Measurements from ENCODE around the gene RBMS2.

Gene RBMS2

DNA sequence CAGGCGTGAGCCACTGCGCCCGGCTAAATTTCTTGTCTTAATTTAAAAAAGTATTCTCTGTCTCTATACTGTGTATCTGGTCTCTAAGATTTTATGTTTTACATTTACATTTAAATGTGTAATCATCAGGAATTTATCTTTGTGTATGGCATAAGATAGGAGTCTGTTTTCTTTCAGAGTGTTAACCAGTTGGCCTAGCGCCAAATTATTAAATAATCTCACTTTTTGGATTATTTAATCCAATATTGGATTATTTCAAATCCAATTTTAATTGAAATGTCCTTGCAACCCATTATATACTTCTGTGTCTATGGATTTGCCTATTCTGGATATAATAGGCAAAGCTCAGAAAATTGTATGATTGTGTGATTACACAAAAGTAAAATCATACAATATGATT is 63.5 kb downstream of the RBMS2 start:
- no peak overlapping the region for H3K4me3 ChIP-seq (ENCODE audit: low read depth, low read length)
- TF ChIP-seq, protein P1, sequence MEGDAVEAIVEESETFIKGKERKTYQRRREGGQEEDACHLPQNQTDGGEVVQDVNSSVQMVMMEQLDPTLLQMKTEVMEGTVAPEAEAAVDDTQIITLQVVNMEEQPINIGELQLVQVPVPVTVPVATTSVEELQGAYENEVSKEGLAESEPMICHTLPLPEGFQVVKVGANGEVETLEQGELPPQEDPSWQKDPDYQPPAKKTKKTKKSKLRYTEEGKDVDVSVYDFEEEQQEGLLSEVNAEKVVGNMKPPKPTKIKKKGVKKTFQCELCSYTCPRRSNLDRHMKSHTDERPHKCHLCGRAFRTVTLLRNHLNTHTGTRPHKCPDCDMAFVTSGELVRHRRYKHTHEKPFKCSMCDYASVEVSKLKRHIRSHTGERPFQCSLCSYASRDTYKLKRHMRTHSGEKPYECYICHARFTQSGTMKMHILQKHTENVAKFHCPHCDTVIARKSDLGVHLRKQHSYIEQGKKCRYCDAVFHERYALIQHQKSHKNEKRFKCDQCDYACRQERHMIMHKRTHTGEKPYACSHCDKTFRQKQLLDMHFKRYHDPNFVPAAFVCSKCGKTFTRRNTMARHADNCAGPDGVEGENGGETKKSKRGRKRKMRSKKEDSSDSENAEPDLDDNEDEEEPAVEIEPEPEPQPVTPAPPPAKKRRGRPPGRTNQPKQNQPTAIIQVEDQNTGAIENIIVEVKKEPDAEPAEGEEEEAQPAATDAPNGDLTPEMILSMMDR (IDR thresholded peaks at IDR 0.05; ENCODE audit: insufficient read depth, low read depth, low read length, missing control alignments): no peak
- DNase-seq (ENCODE audit: low read depth): no peak

DNA sequence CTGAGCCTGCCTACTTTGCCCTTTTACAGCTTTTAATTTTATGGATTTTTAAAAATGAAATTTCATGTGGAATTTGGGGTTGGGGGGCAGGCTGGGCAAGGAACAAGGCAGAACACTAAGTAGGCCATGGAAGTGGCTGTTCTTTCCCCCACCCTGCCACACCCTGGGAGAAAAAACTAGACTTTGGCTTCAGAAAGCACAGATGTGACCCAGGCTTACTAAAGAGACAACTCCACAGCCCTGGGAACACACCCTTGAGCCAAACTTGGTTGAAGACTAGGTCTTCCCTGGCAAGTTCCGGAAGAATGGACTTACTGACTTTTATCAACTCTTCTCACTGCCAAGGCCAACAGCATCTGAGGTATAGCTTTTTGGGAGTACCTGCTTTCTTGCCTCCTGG is 68.2 kb downstream of the RBMS2 start:
- TF ChIP-seq, protein P1 (IDR thresholded peaks at IDR 0.05; ENCODE audit: insufficient read depth, low read depth, low read length, missing control alignments): no peak
- H3K4me3 ChIP-seq (ENCODE audit: low read depth, low read length): no peak overlapping the region
- DNase-seq (ENCODE audit: low read depth): no peak

DNA sequence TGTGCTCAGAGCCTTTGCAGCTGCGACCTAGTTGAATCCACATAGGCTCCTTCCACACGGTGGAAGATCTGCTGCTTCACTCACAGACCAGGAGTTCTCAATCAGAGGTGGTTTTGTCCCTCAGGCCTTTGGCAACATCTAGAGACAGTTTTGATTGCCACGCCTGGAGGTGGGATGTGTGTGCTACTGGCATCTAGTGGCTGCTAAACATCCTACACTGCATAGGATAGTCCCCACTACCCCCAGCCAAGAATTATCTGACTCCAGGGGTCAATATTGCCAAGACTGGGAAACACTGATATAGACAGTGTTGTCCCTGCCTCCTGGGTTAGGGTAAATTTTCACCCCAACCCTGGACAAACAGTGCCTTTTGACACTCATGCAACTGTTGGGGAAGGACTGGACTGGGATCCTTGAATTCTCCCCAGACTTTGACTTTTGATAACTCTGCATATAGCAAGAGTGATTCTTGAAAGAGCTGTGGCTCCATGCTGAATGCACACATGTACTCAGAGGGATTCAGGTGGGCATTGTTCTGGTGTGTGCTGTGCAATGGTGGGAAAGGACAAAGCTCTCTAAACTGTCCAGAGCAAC is 68.7 kb downstream of the RBMS2 start:
- H3K4me3 ChIP-seq (ENCODE audit: low read depth, low read length): no peak overlapping the region
- DNase-seq (ENCODE audit: low read depth): peak; percentile 63
- TF ChIP-seq, protein P1 (IDR thresholded peaks at IDR 0.05; ENCODE audit: insufficient read depth, low read depth, low read length, missing control alignments): peak; percentile 64

DNA sequence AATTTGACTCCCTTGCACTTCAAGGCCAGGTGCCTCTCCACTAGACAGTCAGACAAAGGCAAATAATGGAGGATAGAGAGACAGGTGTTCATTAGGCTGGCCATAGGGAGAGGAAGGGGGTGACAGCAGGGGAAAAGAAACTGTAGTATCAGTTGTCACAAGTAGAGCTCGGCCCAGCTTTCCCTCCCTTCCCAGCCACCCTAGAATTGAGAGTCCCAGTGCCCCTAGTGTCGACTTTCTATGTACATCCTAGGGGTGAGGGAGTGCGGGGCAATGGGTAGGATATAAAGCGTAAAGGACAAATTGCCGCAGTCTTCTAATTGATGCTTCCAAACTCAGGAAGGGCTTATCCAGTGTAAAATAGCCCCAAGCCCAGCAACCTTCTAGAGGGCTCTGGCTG is 69.5 kb downstream of the RBMS2 start:
- no peak overlapping the region for H3K4me3 ChIP-seq (ENCODE audit: low read depth, low read length)
- no peak for DNase-seq (ENCODE audit: low read depth)
- TF ChIP-seq, protein P1 (IDR thresholded peaks at IDR 0.05; ENCODE audit: insufficient read depth, low read depth, low read length, missing control alignments): no peak

DNA sequence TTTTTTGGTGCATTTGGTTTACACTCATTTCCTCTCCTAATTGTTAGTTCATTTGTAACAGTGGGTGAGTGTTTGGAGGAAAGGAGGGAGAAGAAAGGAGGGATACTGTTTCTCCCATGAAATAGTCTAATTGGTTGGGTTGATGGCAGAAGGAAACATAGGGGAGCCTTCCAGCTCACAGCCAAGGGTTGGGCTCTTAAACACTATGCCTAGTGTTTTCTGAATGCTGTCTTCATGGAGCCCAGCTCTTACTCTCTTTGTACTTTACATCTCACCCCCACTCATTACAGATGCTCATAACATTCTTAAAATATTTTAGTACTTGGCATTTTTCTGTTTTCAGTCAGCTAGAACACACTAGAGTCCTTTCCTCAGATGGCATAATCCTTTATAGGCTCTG is 70.3 kb downstream of the RBMS2 start:
- no peak for DNase-seq (ENCODE audit: low read depth)
- TF ChIP-seq, protein P1 (IDR thresholded peaks at IDR 0.05; ENCODE audit: insufficient read depth, low read depth, low read length, missing control alignments): no peak
- H3K4me3 ChIP-seq (ENCODE audit: low read depth, low read length): no peak overlapping the region

DNA sequence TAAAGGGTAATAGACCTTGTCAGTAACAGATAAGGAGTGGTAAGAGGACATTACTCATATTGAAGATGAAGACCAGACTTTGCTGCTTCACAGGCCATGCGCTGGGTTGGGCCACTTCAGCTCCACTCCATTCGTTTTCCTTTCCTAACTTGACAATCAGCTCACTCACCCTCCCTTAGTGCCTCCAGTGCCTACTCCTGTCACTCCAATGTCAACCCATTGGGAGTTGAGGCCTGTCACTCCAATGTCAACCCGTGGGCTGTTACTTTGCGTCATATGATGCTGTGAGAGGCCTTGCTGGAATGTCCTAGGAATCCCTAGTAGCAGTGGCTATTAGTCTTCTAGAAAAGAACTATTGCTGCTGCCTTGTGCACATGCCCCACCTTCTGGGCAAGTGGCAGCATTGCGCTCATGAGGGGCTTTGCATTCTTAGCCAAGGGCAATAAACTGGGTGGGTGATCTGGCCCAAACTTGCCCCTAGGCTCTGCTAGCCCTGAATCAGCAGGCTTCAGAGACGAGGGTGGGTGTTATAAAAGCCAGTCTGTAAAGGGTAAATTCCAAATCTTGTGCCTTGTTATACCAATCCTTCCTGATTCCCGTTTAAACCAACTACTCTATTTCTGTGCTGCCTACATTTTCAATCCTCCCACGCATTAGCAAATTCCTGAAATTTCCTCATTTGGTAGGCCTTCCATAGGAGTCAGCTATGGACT is 72.4 kb downstream of the RBMS2 start:
- TF ChIP-seq, protein P1 (IDR thresholded peaks at IDR 0.05; ENCODE audit: insufficient read depth, low read depth, low read length, missing control alignments): peak; percentile 83

More for the DNA sequence above, 72.4 kb downstream of the RBMS2 start:
- DNase-seq (ENCODE audit: low read depth): peak; percentile 71
- H3K4me3 ChIP-seq (ENCODE audit: low read depth, low read length): no peak overlapping the region

All from GM12865 (cell line).